ENCODE data around the gene FBXO2.
A peak's percentile ranks its signal among the peaks of the same experiment; 100 is the strongest.

FBXO2 gene

DNA sequence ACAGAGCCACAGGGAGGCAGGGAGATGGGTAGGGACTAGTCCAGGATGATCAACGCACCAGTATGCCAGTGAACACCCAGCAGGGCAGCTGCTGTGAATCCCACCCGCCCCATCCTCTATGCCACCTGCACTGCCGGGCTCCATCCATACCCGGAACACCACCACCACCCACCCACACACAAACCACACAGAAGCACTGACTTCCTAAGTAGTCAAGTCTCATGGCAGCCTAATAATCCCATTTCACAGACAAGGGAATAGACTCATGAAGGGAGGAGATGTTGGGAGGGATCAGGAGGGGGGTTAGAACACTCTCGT lies 43.6 kb upstream of the FBXO2 start:
- TF ChIP-seq, protein P1, sequence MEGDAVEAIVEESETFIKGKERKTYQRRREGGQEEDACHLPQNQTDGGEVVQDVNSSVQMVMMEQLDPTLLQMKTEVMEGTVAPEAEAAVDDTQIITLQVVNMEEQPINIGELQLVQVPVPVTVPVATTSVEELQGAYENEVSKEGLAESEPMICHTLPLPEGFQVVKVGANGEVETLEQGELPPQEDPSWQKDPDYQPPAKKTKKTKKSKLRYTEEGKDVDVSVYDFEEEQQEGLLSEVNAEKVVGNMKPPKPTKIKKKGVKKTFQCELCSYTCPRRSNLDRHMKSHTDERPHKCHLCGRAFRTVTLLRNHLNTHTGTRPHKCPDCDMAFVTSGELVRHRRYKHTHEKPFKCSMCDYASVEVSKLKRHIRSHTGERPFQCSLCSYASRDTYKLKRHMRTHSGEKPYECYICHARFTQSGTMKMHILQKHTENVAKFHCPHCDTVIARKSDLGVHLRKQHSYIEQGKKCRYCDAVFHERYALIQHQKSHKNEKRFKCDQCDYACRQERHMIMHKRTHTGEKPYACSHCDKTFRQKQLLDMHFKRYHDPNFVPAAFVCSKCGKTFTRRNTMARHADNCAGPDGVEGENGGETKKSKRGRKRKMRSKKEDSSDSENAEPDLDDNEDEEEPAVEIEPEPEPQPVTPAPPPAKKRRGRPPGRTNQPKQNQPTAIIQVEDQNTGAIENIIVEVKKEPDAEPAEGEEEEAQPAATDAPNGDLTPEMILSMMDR (conservative IDR thresholded peaks at IDR 0.05; ENCODE audit: low read depth, low read length): no peak
- no peak overlapping the region for H3K4me3 ChIP-seq (ENCODE audit: low read depth, low read length)
- no peak for DNase-seq (ENCODE audit: low read depth)

DNA sequence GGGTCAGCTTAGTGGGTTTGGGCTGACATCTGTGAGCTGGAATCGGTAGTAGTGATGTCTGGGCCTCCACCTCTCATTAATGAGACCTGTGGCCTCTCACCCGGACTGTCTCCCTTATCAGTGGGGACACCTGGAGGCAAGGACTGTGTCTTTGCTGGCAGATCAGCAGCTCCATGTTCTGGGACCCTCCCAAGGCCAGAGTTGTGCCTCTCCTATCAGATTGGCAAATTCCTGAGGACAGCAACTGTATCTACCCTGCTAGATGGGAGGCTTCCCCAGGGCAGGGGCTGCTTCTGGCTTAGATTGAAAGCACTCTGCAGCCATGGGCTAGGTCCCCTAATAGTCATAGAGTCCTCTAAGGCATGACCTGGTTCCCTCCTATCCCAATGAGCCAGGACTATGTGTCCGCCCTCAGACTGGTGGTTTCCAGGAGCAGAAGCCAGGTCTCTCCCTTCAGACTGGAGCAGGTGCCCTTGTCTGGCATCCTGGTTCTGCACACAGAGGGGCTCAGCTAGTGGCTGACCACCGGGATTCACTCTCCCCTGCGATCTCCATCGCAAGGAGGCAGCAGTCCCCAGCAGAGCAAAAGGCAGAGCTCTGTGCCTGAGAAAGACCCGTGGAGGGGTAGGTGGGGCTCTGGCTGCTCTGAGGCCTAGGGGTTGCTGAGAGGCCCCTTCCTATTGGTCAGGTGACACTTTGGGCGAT lies 43.1 kb upstream of the FBXO2 start:
- DNase-seq (ENCODE audit: low read depth): no peak
- H3K4me3 ChIP-seq (ENCODE audit: low read depth, low read length): no peak overlapping the region
- TF ChIP-seq, protein P1 (conservative IDR thresholded peaks at IDR 0.05; ENCODE audit: low read depth, low read length): no peak

DNA sequence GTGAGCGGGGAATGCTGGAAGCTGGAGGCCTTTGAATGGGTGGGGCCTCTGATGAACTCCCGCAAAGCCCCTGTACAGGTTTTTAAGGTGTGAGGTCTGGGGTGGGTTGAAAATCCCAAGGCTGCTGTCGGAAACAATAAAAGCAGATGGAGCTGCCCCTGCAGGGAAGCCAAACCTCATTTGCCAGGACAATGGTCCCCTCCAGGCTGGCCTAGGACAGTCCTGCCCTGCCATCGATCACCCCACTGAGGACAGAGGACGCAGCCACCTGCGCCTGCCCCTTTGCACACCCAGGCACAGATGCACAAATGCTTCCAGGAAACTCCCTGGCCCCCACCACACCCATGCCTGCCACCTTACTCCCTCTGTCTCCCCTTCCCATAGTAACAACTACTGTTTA lies 41.6 kb upstream of the FBXO2 start:
- TF ChIP-seq, protein P1 (conservative IDR thresholded peaks at IDR 0.05; ENCODE audit: low read depth, low read length): no peak
- DNase-seq (ENCODE audit: low read depth): no peak

DNA sequence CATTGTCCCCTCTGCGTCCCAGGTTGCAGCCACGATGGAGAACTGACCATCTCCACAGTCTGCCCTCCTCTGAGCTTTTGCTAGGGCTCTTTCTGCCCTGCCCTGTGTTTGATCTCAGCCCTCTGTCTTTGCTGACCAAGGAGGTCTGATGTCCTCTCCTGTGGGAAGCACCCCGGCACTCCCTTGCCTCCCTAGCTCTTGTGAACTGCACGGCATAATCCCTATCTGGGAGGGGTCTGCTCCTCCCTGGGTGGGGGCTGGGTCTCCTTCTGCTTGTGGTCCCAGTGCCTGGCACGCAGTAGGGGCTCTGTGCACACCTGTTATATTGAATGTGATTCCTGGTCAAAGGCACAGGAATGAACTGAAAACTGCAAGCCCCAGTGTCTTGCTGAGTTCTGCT lies 39.7 kb upstream of the FBXO2 start:
- H3K4me3 ChIP-seq (ENCODE audit: low read depth, low read length): no peak overlapping the region
- no peak for DNase-seq (ENCODE audit: low read depth)
- TF ChIP-seq, protein P1 (conservative IDR thresholded peaks at IDR 0.05; ENCODE audit: low read depth, low read length): no peak

More for the DNA sequence above, 41.6 kb upstream of the FBXO2 start:
- H3K4me3 ChIP-seq (ENCODE audit: low read depth, low read length): no peak overlapping the region

DNA sequence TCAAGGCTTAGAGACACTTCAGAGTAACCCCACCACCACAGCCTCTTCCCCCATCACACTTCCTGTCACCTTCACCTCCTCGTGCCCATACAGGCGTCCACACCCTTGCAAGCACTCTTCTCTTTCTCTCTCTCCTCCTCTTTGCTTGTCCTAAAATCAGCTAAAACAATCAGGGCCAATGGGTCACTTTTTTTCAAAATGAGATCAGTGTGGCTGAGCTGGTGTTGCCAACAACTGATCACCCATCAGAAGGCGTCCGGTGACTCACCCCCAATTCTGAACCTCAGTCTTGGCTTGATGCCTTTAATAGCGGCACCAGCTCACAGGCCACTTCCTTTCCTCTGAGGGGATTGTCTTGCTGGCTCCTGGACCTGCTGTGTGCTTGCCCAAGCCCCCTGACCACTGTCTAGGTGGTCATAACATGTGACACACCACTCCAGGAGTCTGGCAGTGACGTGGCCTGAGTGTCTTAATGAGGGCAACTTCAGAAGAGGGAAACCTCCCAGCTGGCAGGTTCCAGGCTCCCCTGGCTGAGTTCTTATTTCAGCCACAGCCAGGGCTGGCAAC lies 38.9 kb upstream of the FBXO2 start:
- TF ChIP-seq, protein P1 (conservative IDR thresholded peaks at IDR 0.05; ENCODE audit: low read depth, low read length): no peak
- no peak overlapping the region for H3K4me3 ChIP-seq (ENCODE audit: low read depth, low read length)
- DNase-seq (ENCODE audit: low read depth): peak; percentile 54

DNA sequence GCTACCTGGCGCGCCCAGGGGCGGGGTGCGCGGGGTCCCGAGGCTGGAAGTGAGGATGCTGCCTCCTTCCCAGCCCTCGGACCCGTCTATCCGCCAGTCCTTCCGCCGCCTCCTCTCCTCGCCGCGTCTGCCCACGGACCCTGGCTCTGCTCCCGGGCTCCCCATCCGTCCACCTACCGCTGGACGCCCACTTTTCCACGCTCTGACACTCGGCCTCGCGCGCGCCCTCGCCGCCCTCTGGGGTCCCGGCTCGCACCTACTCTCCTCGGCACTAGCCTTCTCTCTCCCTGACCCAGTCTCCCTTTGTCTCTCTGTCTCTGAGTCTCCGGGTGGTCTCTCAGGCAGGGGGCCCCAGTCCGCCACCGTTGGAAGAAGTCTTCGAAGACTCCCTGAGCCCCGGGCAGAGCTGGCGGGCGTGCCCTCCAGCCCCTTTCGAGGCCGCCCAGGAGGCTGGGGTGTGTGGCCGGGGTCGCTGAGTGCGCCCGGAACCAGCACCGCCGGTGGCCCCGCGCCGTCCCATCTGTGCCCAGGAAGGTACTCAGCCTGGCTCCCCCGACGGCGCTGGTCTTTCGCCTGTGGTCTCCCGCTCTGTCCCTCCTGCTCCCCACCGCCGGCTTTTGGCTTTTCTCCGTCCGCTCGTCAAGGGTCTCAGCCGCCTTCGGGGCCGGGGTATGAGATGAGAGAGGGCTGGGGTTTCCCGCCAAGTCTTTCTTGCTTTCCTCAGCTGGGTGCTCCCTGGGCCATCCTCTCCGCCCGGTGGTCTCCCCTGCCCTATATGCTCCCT lies 37.9 kb upstream of the FBXO2 start:
- TF ChIP-seq, protein P1 (conservative IDR thresholded peaks at IDR 0.05; ENCODE audit: low read depth, low read length): no peak
- no peak overlapping the region for H3K4me3 ChIP-seq (ENCODE audit: low read depth, low read length)
- no peak for DNase-seq (ENCODE audit: low read depth)
